Measurements from ENCODE around the gene LRRC8A. TPM values are rescaled to one million over a fixed set of nuclear protein-coding genes. Genes with fewer than 3 reads are reported as not detected.

Gene LRRC8A
- total RNA-seq, 1 donor, result 61.4 TPM

DNA sequence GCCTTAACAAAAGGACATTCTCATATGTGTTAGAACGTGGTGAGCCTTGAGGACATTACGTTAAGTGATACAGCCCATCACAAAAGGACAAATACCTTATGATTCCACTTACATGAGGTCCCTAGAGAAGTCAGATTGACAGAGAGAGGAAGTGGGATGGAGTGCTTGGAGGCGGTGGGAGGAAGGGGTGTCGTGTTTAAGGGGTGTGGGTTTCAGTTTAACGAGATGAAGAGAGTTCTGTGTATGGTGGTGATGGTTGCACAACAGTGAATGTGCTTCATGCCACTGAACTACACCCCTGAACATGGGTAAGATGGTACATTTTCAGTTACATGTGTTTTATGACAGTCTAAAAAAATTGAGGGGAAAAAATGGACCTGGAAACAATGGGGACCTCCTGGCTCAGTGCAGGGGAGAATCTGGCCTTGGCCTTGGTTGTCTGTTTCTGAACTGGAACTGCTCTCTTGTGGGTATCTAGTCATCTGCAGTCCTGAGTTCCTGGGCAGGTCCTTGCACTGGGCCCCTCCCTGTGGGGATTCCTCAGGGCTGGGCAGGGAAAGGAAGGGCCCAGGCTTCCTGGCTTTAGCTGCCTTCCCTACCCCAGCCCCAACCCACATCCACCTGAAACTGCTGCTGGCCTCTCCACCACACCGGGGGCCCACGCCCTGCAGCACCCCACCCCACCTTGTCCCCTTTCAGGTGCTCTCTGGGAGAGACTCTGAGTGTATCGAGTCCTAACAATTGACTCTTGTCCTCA lies 17.8 kb downstream of the LRRC8A start:
- DNase-seq (ENCODE audit: low read depth in 2 of 3, low spot score in 2 of 3), result peak in 1 of 3 donors; percentile 44

DNA sequence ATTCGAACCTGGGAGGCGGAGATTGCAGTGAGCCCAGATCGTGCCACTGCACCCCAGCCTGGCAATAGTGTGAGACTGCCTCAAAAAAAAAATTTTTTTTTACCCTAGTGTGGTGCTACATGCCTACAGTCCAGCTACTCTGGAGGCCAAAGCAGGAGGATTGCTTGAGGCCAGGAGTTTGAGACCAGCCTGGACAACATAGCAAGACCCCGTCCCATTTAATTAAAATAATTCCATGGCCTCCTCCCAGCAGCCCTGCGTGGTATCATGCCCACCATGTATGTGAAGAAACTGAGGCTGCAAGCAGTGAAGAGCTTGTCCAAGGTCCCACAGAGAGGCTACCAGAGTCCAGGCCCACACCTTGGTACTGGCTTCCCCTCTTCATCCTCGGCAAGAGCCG lies 19.4 kb downstream of the LRRC8A start:
- DNase-seq (ENCODE audit: low read depth in 2 of 3, low spot score in 2 of 3), result no peak

DNA sequence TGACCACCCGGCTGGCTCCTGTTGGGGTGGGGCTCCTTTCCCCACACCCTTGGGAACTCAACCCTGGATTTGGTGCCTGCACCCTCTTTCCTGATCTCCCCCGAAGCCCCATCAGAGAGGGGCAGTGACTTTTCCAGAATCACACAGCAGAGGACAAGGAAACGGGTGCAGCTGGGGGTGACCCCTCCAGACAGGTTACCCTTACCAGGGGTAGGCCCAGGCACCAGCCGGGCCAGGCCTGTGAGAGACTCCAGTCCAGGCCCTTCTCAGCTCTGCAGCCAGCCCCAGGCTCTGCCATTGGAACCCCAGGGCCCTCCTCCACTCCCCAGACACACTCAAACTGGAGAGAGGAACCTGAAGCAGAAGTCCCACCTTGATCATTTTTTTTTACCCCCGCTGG lies 19.9 kb downstream of the LRRC8A start:
- DNase-seq (ENCODE audit: low read depth in 2 of 3, low spot score in 2 of 3), result peak in 1 of 3 donors; percentile 11

DNA sequence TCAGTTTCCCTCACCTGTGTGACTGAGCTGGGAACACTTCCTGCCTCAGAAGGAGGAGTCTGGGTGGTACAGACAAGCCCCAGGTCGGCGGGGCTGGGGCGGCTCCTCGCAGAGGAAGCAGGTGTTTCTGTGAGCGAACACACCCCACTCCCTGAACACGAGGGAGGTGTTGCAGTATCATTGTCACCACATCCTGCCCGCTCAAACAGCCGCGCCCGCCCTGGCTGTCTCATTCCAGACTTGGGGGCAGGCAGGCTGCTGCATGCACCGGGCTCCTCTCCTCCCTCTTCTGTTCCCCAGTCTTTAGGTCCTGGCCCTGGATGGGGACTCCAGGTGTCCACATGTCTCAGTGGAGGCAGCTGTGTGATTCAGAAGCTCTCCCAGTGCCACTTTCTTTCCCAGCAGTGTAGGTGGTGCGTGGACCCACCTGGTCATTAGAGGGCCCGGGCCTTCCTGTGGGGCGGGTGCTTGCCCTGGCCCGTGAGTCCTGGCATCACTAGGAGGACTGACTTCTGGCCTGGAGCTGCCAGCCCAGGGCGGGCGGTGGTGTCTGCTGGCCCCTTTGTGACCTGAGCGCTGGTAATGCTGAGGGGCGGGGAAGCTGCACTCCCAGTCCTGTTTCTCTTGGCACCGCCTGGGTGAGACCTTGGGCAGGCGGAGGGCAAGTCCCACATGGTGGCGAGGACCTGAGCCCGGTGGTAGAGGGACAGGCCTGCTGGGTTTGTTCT lies 20.6 kb downstream of the LRRC8A start:
- peak; percentile 66 to 88 (median 81) for DNase-seq (ENCODE audit: low read depth in 2 of 3, low spot score in 2 of 3)

DNA sequence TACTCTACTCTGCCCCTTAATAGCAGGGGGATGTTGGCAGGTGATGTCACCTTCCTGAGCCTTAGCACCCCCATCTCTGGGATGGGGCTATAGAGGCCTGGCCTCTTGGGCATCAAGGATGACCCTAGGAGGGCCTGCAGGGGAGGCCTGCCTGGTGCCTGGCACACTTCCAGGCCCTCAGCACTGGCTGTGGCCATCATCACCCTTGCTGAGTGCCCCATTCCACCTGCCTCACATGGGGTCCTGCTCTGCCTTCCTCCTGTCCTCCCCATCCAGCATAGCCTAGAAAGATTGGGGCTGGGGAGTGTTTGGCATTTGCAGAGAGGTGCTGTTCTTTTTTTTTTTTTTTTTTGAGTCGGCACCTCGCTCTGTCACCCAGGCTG lies 21.1 kb downstream of the LRRC8A start:
- DNase-seq (ENCODE audit: low read depth in 2 of 3, low spot score in 2 of 3), result no peak

DNA sequence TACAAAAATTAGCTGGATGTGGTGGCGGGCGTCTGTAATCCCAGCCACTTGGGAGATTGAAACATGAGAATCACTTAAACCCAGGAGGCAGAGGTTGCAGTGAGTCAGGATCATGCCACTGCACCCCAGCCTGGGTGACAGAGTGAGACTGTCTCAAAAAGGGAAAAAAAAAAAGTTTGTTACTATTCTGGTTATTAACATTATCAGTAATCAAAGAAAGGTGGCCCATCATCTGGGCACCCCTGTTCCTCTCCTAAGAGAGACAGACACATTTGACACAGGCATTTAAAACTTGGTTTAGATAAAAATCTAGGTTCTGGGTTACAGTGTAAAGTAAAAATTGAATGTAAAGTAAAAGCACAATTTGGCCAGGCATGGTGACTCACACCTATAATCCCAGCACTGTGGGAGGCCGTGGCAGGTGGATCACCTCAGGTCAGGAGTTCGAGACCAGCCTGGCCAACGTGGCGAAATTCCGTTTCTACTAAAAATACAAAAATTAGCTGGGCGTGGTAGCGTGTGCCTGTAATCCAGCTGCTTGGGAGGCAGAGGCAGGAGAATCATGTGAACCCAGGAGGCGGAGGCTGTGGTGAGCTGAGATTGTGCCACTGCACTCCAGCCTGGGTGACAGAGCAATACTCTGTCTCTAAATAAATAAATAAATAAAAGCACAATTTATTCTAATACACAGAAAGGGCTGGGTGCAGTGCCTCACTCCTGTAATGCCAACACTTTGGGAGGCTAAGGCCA lies 22.1 kb downstream of the LRRC8A start:
- no peak for DNase-seq (ENCODE audit: low read depth in 2 of 3, low spot score in 2 of 3)

DNA sequence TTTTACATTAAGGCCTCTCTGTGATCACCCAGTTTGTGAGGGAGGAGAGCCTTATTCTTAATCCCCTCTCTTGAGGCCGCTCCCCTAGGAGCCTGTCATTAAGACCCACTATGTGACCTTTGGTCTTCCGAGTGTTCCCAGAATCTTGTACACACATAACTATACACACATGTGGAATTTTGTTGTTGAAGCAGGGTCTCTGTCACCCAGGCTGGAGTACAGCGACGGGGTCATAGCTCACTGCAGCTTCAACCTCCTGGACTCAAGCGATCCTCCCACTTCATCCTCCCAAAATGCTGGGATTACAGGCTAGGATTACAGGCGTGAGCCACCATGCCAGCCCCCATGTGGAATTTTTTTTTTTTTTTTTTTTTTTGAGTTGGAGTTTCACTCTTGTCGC lies 24.0 kb downstream of the LRRC8A start:
- no peak for DNase-seq (ENCODE audit: low read depth in 2 of 3, low spot score in 2 of 3)

DNA sequence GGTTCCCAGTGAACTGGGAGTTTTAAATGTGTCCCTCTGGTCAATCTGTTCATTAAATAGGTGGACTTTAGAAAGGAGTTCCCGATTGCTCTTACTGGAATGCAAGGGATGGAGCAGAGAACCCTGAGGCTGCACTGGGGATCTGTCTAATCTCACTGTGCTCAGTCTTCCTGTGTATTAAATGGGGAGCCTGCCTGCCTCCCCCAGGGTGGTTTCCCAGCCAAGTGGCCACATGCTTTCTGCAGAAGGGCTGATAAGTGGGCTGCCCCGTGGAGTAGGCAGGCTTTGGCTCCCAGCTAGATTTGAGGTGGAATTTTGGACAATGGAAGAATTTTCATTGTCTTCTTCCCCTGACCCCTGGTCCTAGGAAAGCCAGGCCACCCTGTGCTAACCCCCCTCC lies 24.8 kb downstream of the LRRC8A start:
- DNase-seq (ENCODE audit: low read depth in 2 of 3, low spot score in 2 of 3), result no peak

DNA sequence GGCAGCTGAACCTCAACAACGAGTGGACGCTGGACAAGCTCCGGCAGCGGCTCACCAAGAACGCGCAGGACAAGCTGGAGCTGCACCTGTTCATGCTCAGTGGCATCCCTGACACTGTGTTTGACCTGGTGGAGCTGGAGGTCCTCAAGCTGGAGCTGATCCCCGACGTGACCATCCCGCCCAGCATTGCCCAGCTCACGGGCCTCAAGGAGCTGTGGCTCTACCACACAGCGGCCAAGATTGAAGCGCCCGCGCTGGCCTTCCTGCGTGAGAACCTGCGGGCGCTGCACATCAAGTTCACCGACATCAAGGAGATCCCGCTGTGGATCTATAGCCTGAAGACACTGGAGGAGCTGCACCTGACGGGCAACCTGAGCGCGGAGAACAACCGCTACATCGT lies 26.4 kb downstream of the LRRC8A start:
- no peak for DNase-seq (ENCODE audit: low read depth in 2 of 3, low spot score in 2 of 3)

DNA sequence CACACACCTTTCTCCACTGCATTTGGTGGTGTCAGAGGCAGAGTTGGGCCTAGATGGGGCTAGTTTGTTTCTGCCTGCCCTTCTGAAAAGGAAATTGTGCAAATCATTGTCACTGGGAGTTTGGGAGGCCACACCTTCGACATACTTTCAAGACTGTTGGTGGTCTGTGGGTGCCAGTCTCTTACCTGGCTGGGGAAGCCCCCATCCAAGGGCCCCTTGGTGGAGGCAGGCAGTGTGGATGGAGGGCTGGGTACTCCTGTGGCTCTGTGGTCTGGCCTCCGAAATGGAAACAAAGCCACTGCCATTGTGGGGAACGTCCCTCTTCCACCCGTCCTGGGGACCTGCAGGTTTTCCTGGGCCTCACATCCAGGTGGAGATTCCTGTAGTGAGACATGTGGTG lies 27.9 kb downstream of the LRRC8A start:
- DNase-seq (ENCODE audit: low read depth in 2 of 3, low spot score in 2 of 3), result no peak

DNA sequence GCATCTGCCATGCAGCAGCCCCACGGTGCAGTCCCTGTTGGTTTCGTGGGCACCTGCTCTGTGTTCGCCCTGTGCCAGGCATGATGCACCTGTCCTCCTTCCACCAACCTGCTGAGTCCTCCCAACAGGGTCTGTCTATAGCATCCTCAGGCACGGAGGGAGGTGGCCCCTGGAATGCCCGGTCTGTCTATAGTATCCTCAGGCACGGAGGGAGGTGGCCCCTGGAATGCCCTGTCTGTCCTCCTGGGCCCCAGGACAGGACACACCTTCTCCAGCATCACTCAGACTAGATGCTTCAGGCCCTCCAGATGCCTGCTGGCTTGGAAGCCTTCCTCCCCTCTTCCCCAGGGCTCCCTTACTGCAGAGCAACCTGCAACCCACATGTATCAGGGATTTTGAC lies 29.0 kb downstream of the LRRC8A start:
- no peak for DNase-seq (ENCODE audit: low read depth in 2 of 3, low spot score in 2 of 3)

DNA sequence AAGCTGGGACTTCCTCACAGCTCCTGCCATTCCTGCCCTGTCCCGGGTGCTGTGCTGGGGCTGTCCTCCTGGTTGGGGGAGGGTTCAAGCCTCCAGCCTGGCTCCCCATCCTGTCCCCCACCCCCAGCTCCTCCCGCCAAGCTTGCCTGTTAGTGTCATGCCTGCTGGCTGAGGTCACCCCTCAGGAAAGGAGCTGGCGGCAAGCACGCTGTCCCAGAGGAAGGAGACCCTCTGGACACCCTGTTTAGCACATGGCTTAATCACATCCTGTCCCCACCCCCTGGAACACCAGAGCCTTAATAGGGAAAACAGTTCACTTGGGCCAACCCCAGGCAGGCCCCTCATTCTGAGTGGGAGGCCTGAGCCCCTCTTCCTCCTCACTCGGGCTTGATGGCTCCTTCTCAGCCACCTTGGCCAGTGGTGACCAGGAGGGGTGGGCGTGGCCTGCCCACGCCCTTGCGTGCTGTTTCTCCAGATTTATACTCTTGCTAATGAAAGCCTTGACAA lies 29.6 kb downstream of the LRRC8A start:
- no peak for DNase-seq (ENCODE audit: low read depth in 2 of 3, low spot score in 2 of 3)

DNA sequence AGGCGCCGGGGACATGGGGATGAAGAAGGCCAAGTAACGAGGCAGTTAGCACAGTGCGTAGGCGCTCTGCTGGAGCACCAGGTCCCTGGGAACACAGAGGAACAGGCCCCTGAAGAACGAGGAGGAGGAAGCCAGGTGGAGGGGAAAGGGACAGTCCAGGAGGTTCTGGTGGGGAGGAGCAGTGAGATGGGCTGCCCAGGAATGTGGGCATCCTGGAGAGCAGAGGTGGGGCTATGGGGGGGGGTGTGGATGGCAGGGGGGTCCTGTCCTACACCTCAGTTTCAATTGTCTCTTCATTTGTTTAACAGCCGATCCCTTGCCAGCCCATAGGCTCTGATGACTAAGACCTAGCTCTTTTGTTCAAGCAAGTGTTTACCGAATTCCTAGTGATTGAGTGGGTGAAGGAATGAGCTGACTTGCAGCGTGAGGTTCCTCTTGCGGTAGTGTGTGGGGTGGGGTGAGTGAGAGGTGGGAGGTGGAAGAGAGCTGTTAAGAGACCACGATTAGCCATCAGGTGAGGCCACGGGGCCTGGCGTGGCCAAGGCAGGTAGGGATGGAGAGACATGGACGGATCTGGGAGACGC lies 30.4 kb downstream of the LRRC8A start:
- no peak for DNase-seq (ENCODE audit: low read depth in 2 of 3, low spot score in 2 of 3)

DNA sequence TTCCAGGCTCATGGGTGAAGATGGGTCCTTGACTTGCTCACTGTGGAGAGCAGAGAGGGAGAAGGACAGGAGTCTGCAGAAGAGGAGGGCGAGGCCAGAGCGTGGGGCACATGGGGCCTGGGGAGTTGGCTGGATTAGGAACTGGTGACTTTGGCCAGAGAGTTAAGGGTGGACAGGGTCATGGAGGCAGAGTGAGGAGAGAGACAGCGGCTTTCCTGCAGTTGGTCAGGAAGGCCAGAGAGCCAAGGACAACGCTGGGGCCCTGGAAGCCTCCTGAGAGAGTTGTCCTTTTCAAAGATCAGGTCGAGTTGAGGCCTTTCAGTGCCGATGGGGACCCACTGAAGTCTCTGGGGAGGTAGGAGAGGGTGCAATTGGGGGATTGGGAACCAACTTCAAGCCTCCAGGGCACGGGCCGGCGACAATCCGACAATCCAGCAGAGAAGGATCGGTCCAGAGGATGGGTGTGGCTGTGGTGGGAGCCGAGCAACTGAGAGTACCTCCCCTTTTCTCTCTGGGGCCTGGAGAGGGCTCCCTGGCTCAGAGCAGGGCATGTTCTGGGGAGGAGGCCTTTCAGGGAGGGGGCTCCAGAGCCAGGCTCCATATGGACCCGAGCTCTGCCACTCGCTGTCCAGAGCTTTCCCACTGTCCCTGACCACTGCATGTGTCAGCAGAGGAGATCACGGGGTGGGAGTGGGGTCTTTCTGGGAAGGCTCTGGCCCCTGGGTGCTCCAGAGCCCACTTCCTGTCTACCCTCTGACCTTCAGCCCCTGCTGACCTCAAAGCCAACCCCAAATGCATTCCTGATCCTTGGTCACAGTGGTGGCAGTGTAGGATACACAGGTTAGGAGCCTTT lies 31.3 kb downstream of the LRRC8A start:
- DNase-seq (ENCODE audit: low read depth in 2 of 3, low spot score in 2 of 3), result no peak

DNA sequence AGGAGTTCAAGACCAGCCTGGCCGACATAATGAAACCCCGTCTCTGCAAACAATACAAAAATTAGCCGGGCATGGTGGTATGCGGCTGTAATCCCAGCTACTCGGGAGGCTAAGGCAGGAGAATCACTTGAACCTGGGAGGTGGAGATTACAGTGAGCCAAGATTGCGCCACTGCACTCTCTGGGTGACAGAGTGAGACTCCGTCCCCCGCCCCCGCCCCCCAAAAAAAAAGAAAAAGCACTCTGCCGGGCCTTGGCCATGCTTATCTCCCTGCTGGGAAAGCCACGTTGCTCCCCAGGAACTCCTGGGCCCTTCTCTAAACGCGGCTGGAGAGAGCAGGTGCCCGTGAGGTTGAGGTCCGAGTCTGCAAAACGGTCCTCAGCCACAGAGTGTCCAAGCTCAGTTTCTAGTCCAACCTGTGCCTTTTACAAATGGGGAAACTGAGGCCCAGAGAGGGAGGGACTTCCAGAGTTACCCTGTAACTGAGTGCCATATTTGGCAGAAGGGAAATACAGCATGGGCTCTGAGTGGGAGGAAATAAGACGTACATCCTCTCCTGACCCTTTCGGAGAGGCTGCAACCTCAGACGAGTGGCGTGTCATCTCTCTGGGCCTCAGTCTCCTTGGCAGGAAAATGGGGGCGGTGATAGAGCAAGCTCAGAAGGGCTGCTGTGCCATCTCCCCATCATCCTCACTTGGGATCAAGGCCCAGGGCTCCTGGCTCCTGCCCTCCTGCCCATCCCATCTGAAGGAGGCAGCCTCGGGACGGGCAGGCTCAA lies 32.3 kb downstream of the LRRC8A start:
- DNase-seq (ENCODE audit: low read depth in 2 of 3, low spot score in 2 of 3), result no peak

DNA sequence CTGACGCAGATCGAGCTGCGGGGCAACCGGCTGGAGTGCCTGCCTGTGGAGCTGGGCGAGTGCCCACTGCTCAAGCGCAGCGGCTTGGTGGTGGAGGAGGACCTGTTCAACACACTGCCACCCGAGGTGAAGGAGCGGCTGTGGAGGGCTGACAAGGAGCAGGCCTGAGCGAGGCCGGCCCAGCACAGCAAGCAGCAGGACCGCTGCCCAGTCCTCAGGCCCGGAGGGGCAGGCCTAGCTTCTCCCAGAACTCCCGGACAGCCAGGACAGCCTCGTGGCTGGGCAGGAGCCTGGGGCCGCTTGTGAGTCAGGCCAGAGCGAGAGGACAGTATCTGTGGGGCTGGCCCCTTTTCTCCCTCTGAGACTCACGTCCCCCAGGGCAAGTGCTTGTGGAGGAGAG lies 34.3 kb downstream of the LRRC8A start:
- DNase-seq (ENCODE audit: low read depth in 2 of 3, low spot score in 2 of 3), result no peak

DNA sequence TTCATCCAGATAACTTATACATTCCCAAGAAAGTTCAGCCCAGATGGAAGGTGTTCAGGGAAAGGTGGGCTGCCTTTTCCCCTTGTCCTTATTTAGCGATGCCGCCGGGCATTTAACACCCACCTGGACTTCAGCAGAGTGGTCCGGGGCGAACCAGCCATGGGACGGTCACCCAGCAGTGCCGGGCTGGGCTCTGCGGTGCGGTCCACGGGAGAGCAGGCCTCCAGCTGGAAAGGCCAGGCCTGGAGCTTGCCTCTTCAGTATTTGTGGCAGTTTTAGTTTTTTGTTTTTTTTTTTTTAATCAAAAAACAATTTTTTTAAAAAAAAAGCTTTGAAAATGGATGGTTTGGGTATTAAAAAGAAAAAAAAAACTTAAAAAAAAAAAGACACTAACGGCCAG lies 34.8 kb downstream of the LRRC8A start:
- DNase-seq (ENCODE audit: low read depth in 2 of 3, low spot score in 2 of 3), result no peak

DNA sequence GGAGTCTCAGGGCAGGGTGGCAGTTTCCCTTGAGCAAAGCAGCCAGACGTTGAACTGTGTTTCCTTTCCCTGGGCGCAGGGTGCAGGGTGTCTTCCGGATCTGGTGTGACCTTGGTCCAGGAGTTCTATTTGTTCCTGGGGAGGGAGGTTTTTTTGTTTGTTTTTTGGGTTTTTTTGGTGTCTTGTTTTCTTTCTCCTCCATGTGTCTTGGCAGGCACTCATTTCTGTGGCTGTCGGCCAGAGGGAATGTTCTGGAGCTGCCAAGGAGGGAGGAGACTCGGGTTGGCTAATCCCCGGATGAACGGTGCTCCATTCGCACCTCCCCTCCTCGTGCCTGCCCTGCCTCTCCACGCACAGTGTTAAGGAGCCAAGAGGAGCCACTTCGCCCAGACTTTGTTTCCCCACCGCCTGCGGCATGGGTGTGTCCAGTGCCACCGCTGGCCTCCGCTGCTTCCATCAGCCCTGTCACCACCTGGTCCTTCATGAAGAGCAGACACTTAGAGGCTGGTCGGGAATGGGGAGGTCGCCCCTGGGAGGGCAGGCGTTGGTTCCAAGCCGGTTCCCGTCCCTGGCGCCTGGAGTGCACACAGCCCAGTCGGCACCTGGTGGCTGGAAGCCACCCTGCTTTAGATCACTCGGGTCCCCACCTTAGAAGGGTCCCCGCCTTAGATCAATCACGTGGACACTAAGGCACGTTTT lies 35.4 kb downstream of the LRRC8A start:
- DNase-seq (ENCODE audit: low read depth in 2 of 3, low spot score in 2 of 3), result no peak

DNA sequence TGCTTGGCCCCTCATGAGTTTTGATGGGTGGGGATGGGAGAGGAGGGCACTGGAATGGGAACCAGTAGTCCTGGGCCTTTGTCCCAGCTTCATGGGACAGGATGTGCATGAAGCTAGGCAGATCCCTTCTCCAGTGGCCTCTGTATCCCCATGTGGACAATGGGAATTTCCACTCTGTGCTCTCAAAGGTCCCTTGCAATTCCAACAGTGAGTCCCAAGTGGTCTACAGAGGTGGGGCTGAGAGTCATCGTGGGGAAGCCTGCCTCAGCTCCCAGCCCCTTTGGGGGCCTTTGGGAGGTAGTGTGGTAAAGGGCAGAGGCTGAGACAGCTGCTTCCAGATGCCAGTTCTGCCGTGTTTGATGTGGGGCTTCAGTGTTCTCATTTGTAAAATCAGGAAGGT lies 37.0 kb downstream of the LRRC8A start:
- no peak for DNase-seq (ENCODE audit: low read depth in 2 of 3, low spot score in 2 of 3)

All from hematopoietic multipotent progenitor cell (in vitro differentiated cells).